ENCODE data around the gene RYR3.
"Not testable (repeated sequence)": the region's sequence is repeated elsewhere in the genome, so short reads cannot be mapped to it uniquely, and the experiment has no call there.

The RYR3 gene

DNA sequence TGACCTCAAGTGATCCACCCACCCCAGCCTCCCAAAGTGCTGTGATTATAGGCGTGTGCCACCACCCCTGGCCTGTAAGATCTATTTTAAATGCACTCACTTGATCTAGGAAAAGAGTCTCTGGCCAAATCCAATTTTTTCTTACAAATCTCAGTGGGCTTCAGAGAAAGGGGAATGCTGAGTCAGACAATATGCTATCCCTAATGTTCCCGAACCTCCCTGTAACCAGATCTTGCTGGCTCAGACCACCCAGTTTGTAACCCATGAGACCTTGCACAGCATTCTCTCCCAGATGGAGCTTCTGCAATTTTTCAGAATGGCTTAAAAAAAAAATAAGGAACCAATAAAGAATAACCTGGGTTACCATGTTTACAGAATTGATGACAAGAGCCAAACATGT, 205.8 kb downstream of the RYR3 start:
- DNase-seq (ENCODE audit: low spot score) = no peak

DNA sequence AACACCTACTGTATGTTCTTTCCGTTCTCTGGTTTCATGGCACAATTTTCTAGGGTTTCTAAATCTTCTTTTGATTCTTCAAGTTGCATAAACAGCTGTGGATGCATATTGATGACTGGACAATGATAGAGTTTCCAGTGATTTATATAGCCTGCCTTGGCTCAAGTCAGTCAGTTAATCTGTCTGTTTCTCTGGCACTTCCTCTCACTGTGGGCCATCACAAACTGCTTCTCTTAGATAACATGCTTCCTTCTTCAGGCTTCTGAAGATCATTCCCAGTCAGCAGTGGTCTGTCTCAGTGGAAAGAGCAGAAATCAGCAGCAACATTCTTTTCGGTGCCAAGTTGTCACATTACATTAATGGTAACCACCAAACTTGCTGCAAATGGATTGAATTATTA, 207.2 kb downstream of the RYR3 start:
- no peak for DNase-seq (ENCODE audit: low spot score)

DNA sequence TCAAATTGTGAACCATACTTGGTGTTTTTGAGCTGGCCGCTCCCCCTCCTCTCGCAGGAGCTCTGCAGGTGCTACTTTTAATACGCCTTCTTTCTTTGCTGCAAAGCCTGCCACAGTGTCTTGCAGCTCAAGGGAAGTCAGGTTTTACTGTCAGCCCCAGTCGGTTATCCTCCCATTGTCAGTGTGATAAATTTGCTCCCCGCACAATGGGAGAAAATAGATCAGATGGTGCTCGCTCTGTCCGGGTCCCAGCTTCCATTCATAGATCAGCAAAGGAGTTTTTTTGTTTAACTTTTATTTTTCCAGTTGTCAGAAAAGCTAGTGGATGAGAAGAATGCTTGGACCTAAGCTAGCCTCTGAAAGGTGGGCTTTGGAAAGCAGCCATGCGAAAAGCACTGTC, 207.7 kb downstream of the RYR3 start:
- no peak for DNase-seq (ENCODE audit: low spot score)

DNA sequence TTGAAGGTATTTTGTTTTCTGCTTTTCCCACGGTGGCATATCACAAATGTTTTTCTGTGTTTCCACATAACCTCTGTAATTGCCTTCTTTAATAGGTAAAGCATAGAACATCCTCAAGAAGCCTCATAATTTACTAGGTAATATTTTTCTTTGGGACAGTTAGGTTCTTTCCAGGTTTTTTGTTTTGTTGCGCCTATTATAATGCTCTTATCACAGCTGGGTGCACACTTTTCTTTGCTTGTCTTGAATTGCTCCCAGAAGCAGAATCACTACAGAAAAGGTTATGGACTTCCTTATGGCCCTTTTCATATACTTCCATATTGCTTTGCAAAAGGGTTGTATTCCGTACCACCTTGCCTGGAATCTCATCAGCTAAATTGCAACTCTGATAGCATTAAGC, 213.5 kb downstream of the RYR3 start:
- DNase-seq (ENCODE audit: low spot score) = no peak

DNA sequence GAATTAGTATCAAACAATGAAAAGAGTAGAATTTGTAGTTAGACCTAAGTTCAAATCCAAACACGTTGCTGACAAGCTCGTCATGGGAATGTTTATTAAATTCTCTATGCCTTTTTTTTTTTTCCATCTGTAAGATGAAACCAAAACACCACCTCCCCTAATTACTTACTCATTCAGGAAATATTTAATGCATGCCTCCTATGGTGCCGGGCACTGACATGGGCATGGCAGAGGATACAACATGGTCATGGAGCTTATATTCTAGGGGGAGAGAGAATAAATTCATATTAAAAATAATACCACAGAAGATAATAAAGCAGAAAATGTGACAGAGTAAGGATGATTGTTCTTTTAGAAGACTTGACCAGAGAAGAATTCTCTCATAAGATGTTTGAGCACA, 215.8 kb downstream of the RYR3 start:
- DNase-seq (ENCODE audit: low spot score) = no peak

DNA sequence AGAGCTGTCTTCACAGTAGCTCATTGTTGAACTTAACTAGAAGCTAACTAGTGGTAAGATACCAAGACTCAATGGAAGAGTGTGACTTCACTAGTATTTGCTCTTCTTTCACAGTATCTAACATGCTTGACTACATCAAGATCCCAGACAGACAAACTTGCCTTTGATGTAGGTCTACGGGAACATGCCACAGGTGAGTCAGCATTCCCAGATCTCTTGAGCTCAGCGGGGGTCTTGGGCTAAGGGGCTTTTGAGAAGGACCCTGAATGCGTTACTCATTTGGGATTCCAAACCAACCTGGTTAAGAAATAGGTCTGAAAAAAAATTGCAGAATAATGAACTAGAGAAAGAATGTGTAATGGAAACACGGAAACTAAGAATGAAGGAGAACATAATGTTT, 222.4 kb downstream of the RYR3 start:
- DNase-seq (ENCODE audit: low spot score) = no peak

DNA sequence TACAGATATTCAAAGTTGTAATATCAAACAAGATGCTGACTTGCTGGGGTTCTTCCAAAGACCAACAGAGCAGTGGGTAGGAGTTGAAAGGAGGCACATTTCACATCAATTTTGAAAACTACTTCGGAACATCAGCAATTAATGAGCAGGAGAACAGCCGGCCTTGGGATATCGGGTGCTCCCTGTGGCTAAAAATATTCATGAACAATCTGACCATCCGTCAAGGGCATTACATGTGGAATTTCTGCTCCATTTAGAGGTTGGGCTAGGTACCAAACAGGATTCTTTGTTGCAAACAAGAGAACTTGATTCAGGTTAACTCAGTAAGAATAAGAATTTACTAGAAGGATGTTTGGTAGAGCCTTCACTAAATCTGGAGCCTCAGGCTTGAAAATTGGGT, 223.9 kb downstream of the RYR3 start:
- DNase-seq (ENCODE audit: low spot score) = no peak

DNA sequence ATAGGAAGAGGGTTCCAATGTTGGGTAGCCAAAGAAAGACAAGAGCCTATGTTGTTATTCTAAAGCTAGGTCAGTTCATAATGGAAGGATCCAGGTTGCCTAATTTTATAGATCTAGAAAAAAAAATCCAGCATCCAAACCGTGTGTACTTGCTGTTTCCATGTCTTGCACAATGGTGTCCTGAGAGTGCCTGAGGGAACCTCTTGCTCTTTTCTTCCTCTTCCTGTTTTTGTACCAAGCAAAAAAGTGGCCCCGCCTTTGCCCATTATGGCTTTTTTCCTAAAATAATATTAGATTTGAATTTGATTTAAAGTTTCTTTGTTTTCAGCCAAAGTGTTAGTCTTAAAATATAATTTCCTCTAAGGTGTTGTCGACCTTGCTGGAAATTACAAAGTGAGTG, 224.4 kb downstream of the RYR3 start:
- no peak for DNase-seq (ENCODE audit: low spot score)

DNA sequence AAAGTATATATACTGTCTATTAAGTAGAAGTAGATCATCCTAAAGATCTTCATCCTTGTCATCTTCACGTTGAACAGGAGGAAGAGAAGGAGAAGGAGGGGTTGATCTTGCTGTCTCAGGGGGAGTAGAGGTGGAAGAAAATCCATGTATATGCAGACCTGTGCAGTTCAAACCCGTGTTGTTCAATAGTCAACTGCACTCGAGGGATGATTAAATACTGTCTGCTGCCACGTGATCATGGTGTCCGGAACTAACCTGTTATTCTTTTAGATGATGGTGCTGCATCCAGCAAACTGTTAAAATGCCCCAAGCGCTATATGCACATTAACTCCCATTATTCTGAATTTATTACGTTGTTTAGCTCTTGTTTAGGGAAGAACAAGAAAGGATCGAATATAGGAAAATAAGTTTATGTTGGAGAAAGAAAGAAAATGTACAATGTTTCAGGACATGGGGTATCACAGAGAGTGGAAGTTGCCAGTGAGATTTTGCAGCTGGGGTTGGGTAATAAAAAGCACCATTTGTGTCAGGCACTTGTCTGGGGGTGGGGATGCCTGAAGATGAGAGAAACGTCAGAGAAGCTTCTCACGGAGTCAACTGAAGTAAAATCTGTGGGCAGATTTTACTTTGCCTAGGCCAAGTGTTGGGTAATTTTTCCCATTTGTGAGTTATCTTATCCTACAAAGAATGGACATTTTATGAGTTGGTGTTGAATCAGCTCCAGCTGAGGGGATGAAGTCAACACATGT, 229.2 kb downstream of the RYR3 start:
- no peak for DNase-seq (ENCODE audit: low spot score)

DNA sequence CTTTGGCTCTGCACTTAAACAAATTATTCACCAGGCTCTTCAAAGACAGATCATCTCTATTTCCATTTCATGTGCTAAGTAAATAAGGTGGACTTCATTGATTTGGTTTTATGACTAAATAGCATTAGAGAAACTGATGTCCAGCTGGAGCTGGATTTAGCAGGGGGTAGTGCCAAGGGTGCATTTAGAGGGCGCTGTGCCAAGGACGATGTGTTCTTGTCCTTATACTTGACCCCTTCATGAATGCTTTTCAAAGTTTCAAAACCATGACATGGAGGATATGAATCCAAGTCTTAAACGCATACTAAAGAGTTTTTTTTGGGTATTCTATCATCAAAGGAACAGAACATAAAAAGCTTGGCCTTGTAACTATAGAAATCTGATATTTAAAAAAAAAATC, 233.2 kb downstream of the RYR3 start:
- DNase-seq (ENCODE audit: low spot score) = no peak

DNA sequence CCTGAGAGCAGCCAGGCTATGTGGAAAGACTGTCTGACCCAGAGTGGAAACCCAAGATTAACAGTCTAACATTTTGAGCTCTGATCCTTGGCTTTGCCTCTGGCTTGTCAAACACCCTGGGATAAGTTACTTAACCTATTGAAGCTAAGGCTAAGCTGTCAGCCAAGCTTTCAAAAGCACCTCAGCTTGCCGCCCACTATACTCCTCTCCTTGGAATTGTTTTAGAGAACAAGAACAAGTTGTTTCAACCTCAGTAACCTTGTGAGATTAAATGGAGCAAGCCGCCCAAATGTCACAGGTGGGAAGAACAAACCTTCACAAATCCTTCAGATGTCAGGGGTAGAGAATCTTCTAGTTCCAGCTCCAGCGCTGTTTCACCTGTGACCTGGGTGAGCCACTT, 235.1 kb downstream of the RYR3 start:
- no peak for DNase-seq (ENCODE audit: low spot score)

DNA sequence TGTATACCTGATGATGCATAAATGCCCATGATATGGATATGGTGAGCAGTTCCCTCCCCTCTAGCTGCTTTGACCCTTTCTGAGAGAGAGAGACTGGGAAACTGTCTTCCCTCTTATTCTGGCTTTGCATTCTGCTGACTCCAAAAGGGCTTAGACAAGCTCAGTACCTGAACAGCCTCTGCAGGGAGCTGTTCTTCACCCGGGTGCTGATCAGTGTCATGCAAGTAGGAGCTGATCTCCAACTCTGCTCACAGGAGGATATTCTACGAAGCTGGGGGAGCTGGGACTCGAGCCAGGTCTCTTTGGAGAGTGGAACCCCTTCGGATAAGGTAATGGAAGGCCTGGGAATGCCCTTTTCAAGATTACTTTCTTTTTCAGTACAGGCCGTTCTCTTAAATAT, 237.1 kb downstream of the RYR3 start:
- DNase-seq (ENCODE audit: low spot score) = no peak

DNA sequence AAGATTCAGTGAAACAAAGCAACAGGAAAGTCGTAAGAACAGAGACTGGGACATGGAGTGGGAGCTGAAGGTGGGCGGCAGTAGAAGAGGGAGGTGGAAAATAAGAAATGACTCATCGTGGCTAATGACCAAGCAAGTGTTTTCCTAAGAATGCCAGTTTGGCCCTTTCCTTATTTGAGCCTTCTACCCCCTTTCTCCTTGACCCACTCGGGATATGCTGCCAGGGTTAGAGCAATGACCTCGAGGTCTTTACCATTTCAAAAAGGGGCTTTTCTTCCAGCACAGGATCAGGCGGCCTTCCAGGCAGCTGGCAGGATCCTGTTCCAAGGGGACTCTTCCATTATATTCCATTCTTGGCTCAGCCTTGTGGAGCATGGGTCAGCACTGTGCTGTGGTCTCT, 241.1 kb downstream of the RYR3 start:
- peak; percentile 28 for DNase-seq (ENCODE audit: low spot score)

DNA sequence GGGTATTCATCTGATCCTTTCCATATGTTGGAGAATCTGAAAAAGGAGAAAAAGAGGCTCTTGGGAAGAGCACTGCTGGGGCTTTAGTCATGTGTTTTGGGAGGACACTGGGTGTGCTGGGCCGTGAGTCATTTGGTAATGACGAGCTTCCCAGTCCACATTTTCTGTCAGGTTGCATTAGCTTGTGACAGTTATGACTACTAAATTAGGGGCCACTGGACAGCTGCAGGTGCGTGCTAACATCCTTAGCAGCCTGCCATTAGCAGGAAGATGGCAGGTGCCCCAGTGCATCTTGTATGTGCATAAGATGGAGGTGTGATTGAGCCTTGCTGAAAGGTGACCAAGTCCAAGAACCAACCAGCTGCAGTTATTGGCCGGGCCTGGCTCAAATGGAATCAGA, 242.4 kb downstream of the RYR3 start:
- DNase-seq (ENCODE audit: low spot score) = no peak

DNA sequence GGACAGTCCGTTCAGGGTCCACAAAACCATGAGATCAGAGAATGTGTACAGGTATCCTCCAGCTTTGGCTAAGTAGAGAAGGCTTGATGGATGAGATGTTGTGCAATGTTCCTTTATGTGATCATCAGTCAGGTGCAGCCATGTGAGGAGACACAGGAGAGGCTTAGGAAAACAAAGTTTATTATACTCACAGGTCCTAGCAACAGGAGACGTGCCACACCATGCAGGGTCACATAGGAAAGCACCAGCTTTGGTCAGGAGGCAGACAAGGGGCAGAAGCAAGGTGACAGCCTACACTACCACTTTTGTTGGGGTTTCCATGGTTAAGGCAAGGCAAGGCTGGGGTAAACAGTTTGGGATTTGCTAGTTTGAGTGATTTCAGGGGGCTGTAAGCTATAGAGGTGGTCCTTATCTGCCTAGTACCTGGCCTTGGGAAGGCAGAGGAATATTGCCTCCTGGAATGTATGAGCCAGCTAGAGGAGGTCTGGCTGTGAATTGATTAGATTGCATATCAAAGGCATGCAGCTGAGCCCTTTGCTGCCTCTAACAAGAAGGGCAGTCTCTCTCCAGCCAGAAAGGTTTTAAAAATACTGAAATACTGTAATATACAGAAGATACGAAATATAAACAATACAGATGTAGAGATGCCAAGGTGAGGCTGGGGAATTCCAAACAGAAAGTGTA, 248.6 kb downstream of the RYR3 start:
- no peak for DNase-seq (ENCODE audit: low spot score)

DNA sequence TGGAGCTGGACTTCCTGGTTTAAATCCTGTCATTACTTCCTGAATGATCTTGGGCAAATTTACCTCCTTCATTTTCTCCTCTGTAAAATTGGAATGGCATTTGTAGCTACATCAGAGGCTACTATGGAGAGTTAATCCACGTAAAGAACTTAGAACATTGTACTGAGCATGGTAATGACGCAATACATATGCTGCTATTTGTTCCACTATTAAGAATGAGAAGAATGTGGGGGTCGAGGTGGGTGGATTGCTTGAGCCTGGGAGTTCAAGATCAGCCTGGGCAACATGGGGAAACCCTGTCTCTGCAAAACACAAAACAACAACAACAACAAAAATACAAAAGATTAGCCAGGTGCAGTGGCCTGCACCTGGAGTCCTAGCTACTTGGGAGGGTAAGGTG, 250.6 kb downstream of the RYR3 start:
- DNase-seq (ENCODE audit: low spot score) = no peak

DNA sequence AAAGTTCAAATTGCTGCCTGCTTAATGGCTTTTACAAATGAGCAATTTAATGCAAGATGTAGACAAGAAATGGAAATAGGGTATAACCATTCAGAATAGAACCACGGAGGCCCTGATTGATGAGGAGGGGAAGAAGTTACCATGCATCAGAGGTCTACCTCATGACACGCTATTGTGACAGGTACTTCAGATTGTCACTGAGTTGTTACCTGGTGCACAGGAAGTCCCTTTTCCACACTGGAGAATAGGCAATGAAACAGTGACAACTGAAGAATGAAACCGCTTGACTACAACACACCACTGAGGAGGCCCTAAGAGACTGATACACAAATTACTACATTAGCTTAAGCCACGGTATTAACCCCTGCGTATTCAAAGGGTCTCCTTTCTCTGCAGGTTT, 251.2 kb downstream of the RYR3 start:
- no peak for DNase-seq (ENCODE audit: low spot score)

DNA sequence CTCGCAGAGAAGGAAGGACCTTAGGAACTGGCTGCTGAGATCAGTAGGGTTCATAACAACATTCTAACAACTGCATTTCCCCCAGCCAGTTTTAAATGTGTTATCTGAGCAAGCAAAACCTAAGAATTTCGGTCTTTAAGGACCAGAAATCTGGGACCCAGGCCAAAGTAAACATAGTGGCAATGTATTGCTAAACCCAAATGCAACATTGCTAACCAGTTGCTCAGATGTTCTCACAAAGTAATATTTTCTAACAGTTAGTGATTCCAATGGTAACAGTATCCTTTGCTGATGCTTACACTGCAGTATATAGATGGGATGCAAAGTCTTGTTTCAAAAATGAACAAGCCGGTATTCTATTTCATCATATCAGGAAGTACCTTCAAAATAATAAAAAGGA, 254.3 kb downstream of the RYR3 start:
- no peak for DNase-seq (ENCODE audit: low spot score)

DNA sequence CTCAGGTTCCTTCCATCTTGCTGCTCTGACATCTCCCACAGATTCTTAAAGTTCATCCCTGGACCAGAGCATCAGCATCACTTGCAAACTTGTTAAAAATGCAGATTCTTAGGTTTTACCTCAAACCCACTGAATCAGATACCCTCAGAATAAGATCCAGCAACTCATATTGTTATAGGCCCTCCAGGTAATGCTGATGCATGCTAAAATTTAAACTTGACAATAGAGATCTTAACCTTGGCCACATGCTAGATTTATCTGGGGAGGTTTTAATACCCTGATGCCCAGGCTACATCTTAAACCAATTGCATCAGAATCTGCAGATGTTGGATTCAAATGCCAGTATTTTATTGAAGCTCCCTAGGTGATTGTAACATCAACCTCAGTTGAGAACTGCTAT, 256.9 kb downstream of the RYR3 start:
- no peak for DNase-seq (ENCODE audit: low spot score)

DNA sequence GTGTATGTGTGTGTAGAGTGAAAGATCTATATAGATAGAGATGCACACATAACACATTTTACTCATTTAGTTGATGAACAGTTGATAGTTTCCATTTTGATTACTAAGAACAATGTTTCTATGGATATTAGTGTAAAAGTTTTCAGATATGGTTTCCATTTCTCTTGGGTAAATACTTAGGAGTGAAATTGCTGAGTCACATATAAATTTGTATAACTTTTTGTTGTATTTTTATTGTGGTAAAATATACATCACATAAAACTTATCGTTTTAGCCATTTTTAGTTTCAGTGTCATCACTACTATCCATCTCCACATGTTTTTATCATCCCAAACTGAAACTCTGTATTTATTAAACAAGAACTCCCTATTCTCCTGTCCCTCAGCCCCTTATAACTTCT, 258.3 kb downstream of the RYR3 start:
- no peak for DNase-seq (ENCODE audit: low spot score)

DNA sequence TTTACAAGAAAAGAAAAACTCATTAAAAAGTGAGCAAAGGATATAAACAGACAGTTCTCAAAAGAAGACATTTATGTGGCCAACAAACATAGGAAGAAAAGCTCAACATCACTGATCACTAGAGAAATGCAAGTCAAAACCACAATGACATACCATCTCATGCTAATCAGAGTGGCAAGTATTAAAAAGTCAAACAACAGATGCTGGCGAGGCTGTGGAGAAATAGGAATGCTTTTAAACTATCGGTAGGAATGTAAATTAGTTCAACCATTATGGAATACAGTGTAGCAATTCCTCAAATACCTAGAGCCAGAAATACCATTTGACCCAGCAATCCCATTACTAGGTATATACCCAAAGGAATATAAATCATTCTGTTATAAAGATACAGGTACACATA, 267.1 kb downstream of the RYR3 start:
- DNase-seq (ENCODE audit: low spot score) = not testable (repeated sequence)

DNA sequence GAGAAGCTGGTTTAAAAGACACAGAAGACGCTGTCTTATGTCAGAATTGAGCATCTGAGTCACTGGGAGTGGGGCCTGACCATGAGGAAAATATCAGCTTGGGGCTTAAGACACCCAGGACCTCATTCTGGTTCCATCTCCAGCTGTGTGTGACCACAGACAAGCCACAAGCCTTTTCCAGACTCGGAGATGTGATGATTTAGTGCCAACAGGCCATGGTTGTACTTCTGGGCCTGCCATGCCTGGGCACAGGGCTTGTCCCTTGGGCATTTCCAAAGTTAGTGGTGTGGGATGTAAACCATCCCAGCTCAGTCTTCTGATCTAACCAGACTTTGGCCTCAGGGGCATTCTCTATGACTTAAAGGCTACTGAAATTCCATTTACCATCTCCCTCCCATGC, 269.8 kb downstream of the RYR3 start:
- DNase-seq (ENCODE audit: low spot score) = no peak

DNA sequence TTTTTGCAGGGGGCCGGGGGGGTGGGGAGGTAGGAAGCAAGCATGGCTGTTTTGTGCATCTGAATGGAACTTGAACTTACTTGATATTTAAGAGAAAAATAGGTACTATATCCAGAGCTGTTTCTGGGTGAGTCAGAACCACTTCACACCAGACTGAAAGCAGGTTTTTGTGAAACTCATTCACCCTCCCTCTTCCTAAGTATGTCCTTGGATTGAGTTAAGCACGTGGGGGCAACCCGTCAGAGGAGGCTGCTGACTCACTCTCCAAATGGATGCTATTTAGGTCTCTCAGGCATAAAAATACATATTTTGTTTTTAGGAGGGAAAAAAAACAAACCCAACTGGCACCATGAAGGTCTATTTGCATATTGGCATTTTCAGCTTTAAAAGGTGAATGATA, 270.3 kb downstream of the RYR3 start:
- DNase-seq (ENCODE audit: low spot score) = peak; percentile 67

DNA sequence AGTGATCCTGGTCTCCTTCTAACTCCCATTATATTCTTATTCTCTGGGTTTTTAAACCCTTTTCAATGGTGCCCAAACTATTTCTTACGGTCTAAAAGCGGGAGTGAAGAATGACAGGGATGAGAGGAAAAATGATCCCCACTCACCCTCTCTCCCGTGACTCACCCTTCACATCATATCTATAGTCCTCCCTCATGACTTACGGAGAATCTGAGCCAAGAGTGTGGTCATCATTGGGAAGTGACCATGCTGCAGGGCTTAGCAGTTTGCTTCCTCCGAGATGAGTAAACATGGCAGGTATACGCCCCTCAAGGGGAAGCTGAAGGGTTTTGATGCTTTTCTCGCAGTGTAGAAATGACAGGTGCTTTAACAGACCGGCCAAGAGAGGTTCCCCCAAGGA, 274.0 kb downstream of the RYR3 start:
- DNase-seq (ENCODE audit: low spot score) = no peak
